HG03060 (cell line): ENCODE measurements around the gene MAML1.

ENCODE experiments used
- ATAC-seq: cut with Tn5 transposase; IDR thresholded peaks from one replicate; pipeline ENCODE4 v1.9.1; 2021; ENCODE audit warnings: low read depth, moderate number of reproducible peaks; ENCODE audit not compliant: unreplicated experiment

MAML1 gene

DNA sequence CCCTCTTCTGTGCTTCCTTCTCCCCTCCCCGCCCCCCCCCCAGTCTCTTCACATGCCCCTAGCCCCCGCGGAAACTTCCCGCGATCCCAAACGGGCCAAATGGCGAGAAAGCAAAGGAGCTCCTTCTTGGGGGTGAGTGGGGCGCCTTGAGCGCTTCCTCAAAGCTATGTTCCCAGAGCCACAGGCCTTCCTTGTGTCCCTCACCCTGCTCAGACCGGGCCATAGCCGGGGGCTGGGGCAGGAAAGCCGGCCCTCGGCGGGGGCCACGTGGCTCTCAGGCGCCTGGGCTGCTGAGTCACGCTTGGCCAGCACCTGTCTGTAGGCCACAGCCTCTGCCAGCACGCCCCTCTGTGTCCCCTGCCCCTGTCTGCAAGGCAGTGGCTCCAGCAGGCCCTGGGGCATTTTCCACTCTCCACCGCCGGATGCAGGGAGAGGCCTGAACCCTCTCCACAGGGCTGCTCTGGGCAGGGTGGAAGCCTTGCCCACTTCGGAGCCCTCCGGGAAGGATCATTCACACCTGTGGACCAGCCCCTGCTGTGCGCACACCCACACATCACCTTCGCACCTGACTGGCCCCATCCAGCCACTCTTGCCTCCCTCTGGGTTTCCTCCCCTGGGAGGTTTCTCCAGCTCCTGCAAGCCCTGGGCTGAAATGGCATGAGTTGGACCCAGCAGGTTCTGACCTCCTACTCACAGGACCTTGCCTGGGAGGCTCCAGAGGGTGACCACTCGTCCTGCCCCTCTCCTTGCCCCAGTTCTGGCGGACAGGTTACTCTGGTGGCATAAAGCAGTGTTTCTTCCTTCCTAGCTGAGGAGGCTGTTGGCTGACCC lies 86.9 kb downstream of the MAML1 start:
- peak; percentile 21 for ATAC-seq

DNA sequence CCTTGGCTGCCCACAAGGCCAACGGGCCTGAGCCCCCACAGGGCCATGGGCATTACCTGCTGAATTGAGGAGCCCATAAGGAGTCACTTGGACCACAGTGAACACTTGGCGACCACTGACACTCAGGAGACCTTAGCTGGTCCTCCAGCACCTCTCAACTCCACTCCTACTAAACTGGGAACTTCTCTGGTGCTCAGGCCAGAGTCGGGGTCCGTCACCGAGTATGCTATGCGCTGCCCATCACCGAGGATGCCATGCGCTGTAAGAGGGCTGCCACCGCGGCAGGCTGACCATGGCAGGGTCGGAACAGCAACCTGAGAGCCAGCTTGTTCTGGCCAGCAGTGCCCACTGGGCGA lies 87.5 kb downstream of the MAML1 start:
- no peak for ATAC-seq

GRCh38 chr5:179820483-179821297 lies 88.1 kb downstream of the MAML1 start, which contains the start of gene SQSTM1:
Gene SQSTM1, plus strand, starts transcription at chr5:179820905. Its CDS starts 32 bp downstream, at chr5:179820937.
- ATAC-seq = no peak

DNA sequence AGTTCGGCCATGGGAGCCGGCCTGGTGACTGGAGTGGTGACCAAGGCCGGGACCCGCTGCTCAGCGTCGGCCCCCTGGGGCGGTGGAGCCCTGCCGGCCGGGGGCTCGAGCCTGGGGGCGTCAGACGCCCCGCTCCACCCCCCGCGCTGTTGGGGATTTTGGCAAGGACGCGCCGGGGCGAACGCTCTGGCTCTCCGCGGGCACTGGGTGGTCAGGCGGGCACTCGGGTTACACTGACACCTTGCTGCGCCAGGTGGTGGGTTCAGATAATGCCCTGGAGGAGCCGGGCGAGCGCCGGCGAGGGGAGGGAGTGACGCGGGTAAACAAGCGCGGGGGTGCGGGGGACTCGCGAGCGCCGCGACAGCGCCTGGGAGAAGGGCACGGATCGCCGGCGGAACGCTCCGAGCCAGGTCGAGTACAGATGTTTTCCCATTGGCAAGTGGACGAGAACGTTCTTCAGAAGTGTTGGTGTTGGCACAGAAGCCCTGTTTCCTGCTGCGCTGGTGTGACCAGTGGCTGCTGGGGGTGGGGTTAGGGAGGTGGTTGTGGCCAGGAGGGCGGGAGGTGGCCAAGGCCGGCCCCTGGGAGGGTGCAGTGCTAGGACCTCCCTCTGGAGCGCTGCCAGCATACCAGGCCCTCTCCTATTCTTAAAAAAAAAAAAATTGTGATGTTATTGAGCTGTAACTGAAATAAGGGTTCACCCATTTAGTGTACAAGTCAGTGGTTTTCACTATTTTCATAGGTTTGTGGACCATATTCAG lies 88.9 kb downstream of the MAML1 start:
- no peak for ATAC-seq

- no peak for ATAC-seq
Measured at GRCh38 chr5:179822059-179822432, 89.4 kb downstream of the MAML1 start.

DNA sequence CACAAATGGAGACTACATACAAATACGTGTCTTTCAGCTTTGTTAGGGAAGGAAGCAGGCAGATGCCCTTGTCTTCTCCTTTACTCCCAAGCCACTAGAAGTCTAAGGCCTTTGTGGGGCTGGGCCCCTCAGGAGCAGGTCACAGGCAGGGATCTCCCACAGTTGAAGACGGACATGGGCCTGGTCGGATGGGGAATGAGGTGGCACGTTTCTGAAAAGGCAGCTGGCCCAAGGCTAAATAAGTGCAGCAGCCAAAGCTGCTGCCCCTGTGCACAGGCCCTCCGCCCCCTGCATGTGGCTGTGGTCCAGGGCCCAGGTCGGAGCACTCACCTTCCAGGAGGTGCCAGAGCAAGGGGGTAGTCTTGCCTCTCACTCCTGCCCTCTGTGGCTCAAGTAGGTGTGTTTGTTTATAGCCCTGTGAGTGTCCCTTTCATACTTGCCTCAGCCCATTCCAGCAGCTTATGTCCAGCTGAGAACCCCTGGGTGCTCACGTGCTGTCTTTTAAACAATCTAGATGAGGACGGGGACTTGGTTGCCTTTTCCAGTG lies 89.9 kb downstream of the MAML1 start:
- no peak for ATAC-seq

DNA sequence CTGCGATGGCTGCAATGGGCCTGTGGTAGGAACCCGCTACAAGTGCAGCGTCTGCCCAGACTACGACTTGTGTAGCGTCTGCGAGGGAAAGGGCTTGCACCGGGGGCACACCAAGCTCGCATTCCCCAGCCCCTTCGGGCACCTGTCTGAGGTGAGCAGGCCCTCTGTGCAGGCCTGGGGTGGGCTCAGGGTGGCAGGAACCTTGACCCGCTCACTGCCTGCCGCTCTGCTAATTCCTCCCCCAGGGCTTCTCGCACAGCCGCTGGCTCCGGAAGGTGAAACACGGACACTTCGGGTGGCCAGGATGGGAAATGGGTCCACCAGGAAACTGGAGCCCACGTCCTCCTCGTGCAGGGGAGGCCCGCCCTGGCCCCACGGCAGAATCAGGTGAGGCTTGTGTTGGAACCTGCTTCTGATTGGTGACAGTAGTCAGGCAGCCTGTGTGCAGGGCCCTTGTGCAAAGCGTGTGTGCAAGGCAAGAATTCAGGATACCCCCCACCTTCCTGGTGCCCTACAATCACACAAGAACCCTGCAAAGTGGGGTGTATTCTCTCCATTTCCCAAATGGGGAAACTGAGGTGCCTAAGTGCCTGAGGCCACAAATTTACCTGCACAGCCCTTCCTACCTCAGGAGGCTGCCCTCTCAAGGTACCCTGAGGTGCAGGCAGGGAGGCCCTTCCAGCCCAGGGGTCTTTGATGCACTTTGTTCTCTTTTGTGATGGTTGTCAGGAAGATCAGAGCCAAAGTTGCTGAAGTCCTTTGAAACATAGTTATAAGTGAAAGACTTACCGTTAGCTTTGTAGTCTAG lies 91.5 kb downstream of the MAML1 start:
- ATAC-seq = no peak

DNA sequence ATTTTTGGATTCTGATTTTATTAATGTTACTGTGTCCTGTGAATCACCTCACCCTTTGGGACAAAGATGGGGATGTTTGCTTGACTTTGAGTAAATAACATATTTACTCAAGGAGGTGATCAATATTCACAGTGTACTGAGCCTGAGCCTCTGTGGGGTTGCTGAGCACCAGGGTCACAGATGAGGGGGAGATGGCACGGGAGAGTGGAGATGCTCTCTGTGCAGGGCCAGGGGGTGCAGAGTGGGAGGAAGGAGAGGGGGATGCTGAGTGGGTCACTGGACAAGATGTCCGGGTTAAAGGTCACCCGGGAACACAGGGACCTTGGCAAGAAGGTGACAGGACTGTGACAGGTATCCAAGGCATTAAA lies 92.1 kb downstream of the MAML1 start:
- no peak for ATAC-seq

- no peak for ATAC-seq
Measured at GRCh38 chr5:179825655-179826182, 93.1 kb downstream of the MAML1 start.
